ENCODE measurements around the gene NAA20. TPM values are rescaled to one million over a fixed set of nuclear protein-coding genes. Genes with fewer than 3 reads are reported as not detected.

Gene NAA20
- total RNA-seq, 4 donors from 2014 or later, result 18.1 to 27.2 (median 20.8) TPM

GRCh38 chr20:20022498-20022897 is 5.3 kb downstream of the NAA20 start:
- Histone ChIP-seq H3K4me3 (no peak overlapping the region), H3K36me3 (peaks cover 0 to 32% (median 0%) of the 10 kb centered on the region in 3 donors), H3K4me1 (peaks cover 0 to 57% (median 20%) of the 10 kb centered on the region in 4 donors), H3K9me3 (no peaks in the 10 kb centered on the region), H3K27ac (no peak overlapping the region), H3K27me3 (no peaks in the 10 kb centered on the region)
- no peak for DNase-seq (ENCODE audit: low spot score in 2 of 2)
- TF ChIP-seq POLR2A (IDR thresholded peaks at IDR 0.05), result no peak
- TF ChIP-seq CTCF (IDR thresholded peaks at IDR 0.05), result no peak
- TF ChIP-seq EP300 (IDR thresholded peaks at IDR 0.05), result no peak

- H3K4me3 ChIP-seq, result no peak overlapping the region
- DNase-seq (ENCODE audit: low spot score in 2 of 2), result no peak
- H3K27ac ChIP-seq, result no peak overlapping the region
- no peaks in the 10 kb centered on the region for H3K9me3 ChIP-seq
- no peak for TF ChIP-seq CTCF (IDR thresholded peaks at IDR 0.05)
- TF ChIP-seq EP300 (IDR thresholded peaks at IDR 0.05), result no peak
- no peak for TF ChIP-seq POLR2A (IDR thresholded peaks at IDR 0.05)
- H3K27me3 ChIP-seq, result no peaks in the 10 kb centered on the region
- H3K4me1 ChIP-seq, result peaks cover 0 to 49% (median 13%) of the 10 kb centered on the region in 4 donors
- H3K36me3 ChIP-seq, result peaks cover 0 to 41% (median 0%) of the 10 kb centered on the region in 3 donors
- WGBS, 2 donors, result 92 to 94% methylated on average over 3 of the region's 3 CpGs
Observed at GRCh38 chr20:20023395-20023794, 6.2 kb downstream of the NAA20 start.

- Histone ChIP-seq H3K36me3 (peaks cover 0 to 55% (median 0%) of the 10 kb centered on the region in 3 donors), H3K9me3 (no peaks in the 10 kb centered on the region), H3K4me3 (no peak overlapping the region), H3K4me1 (peaks cover 0 to 33% (median 2%) of the 10 kb centered on the region in 4 donors), H3K27me3 (no peaks in the 10 kb centered on the region), H3K27ac (no peak overlapping the region)
- TF ChIP-seq EP300 (IDR thresholded peaks at IDR 0.05) (no peak), POLR2A (IDR thresholded peaks at IDR 0.05) (no peak)
- DNase-seq (ENCODE audit: low spot score in 2 of 2), result no peak
Observed at GRCh38 chr20:20024942-20025341, 7.8 kb downstream of the NAA20 start.

- H3K27ac ChIP-seq, result no peak overlapping the region
- 74 to 83% methylated on average over 2 of the region's 2 CpGs for WGBS, 2 donors
Observed at GRCh38 chr20:20027284-20027683, 10.1 kb downstream of the NAA20 start.

GRCh38 chr20:20031790-20032189 is 14.6 kb downstream of the NAA20 start:
- peaks cover 2 to 94% (median 9%) of the 10 kb centered on the region in 3 donors for H3K36me3 ChIP-seq
- H3K27ac ChIP-seq, result no peak overlapping the region
- H3K9me3 ChIP-seq, result no peaks in the 10 kb centered on the region

More at GRCh38 chr20:20027284-20027683, 10.1 kb downstream of the NAA20 start:
- peaks cover 0 to 10% (median 0%) of the 10 kb centered on the region in 4 donors for H3K4me1 ChIP-seq
- peaks cover 0 to 75% (median 2%) of the 10 kb centered on the region in 3 donors for H3K36me3 ChIP-seq
- no peaks in the 10 kb centered on the region for H3K9me3 ChIP-seq
- no peak for DNase-seq (ENCODE audit: low spot score in 2 of 2)
- no peak overlapping the region for H3K4me3 ChIP-seq
- TF ChIP-seq EP300 (IDR thresholded peaks at IDR 0.05) (no peak), POLR2A (IDR thresholded peaks at IDR 0.05) (no peak), CTCF (IDR thresholded peaks at IDR 0.05) (no peak)
- no peaks in the 10 kb centered on the region for H3K27me3 ChIP-seq

More at GRCh38 chr20:20031790-20032189, 14.6 kb downstream of the NAA20 start:
- TF ChIP-seq CTCF (IDR thresholded peaks at IDR 0.05) (no peak), POLR2A (IDR thresholded peaks at IDR 0.05) (no peak), EP300 (IDR thresholded peaks at IDR 0.05) (no peak)
- DNase-seq (ENCODE audit: low spot score in 2 of 2), result no peak
- WGBS, 2 donors, result 80 to 85% methylated on average over 5 of the region's 5 CpGs
- no peaks in the 10 kb centered on the region for H3K27me3 ChIP-seq
- H3K4me1 ChIP-seq, result peaks cover 0 to 9% (median 0%) of the 10 kb centered on the region in 4 donors
- no peak overlapping the region for H3K4me3 ChIP-seq

All from tibial nerve (tissue), 4 donors.